Measurements from ENCODE around the gene CNPY3. TPM values are rescaled to one million over a fixed set of nuclear protein-coding genes. Genes with fewer than 3 reads are reported as not detected.
"Not testable (repeated sequence)": the region's sequence is repeated elsewhere in the genome, so short reads cannot be mapped to it uniquely, and the experiment has no call there.

CNPY3 gene
- total RNA-seq, 1 donor from 2014 or later, result 14.0 TPM

- Histone ChIP-seq H3K36me3 (ENCODE audit: control insufficient read depth, insufficient read depth, low read length) (peaks cover 23% of the 10 kb centered on the region), H3K4me3 (ENCODE audit: low read depth, low read length) (no peak overlapping the region), H3K27me3 (ENCODE audit: control insufficient read depth, insufficient read depth, low read length) (no peaks in the 10 kb centered on the region)
- TF ChIP-seq CTCF (IDR thresholded peaks at IDR 0.05; ENCODE audit: insufficient read depth, low read length, severe bottlenecking), result no peak
- FAIRE-seq (no peak), DNase-seq (ENCODE audit: low read depth) (no peak)
Measured at GRCh38 chr6:42938987-42939809, 9.9 kb downstream of the CNPY3 start.

- Histone ChIP-seq H3K27me3 (ENCODE audit: control insufficient read depth, insufficient read depth, low read length) (no peaks in the 10 kb centered on the region), H3K4me3 (ENCODE audit: low read depth, low read length) (no peak overlapping the region), H3K36me3 (ENCODE audit: control insufficient read depth, insufficient read depth, low read length) (peaks cover 19% of the 10 kb centered on the region)
- DNase-seq (ENCODE audit: low read depth) (no peak), FAIRE-seq (no peak)
- no peak for TF ChIP-seq CTCF (IDR thresholded peaks at IDR 0.05; ENCODE audit: insufficient read depth, low read length, severe bottlenecking)
Measured at GRCh38 chr6:42939810-42940167, 10.5 kb downstream of the CNPY3 start.

- FAIRE-seq (no peak), DNase-seq (ENCODE audit: low read depth) (no peak)
- no peak for TF ChIP-seq CTCF (IDR thresholded peaks at IDR 0.05; ENCODE audit: insufficient read depth, low read length, severe bottlenecking)
Measured at GRCh38 chr6:42940493-42941045, 11.3 kb downstream of the CNPY3 start.

GRCh38 chr6:42941356-42941755 lies 12.1 kb downstream of the CNPY3 start:
- H3K4me3 ChIP-seq (ENCODE audit: low read depth, low read length); FAIRE-seq; H3K27me3 ChIP-seq (ENCODE audit: control insufficient read depth, insufficient read depth, low read length): not testable (repeated sequence)
- H3K36me3 ChIP-seq (ENCODE audit: control insufficient read depth, insufficient read depth, low read length), result peaks cover 14% of the 10 kb centered on the region
- peak; percentile 30 for DNase-seq (ENCODE audit: low read depth)

More at GRCh38 chr6:42940493-42941045, 11.3 kb downstream of the CNPY3 start:
- no peaks in the 10 kb centered on the region for H3K27me3 ChIP-seq (ENCODE audit: control insufficient read depth, insufficient read depth, low read length)
- H3K36me3 ChIP-seq (ENCODE audit: control insufficient read depth, insufficient read depth, low read length), result peaks cover 18% of the 10 kb centered on the region
- H3K4me3 ChIP-seq (ENCODE audit: low read depth, low read length), result no peak overlapping the region

- DNase-seq (ENCODE audit: low read depth), result no peak
- Histone ChIP-seq H3K4me3 (ENCODE audit: low read depth, low read length) (no peak overlapping the region), H3K27me3 (ENCODE audit: control insufficient read depth, insufficient read depth, low read length) (no peaks in the 10 kb centered on the region), H3K36me3 (ENCODE audit: control insufficient read depth, insufficient read depth, low read length) (peaks cover 13% of the 10 kb centered on the region)
- no peak for TF ChIP-seq CTCF (IDR thresholded peaks at IDR 0.05; ENCODE audit: insufficient read depth, low read length, severe bottlenecking)
- FAIRE-seq, result no peak
Measured at GRCh38 chr6:42942444-42942843, 13.2 kb downstream of the CNPY3 start.

GRCh38 chr6:42947950-42948349 lies 18.7 kb downstream of the CNPY3 start:
- H3K27me3 ChIP-seq (ENCODE audit: control insufficient read depth, insufficient read depth, low read length), result no peaks in the 10 kb centered on the region
- FAIRE-seq (no peak), DNase-seq (ENCODE audit: low read depth) (no peak)
- H3K4me3 ChIP-seq (ENCODE audit: low read depth, low read length), result no peak overlapping the region
- TF ChIP-seq CTCF (IDR thresholded peaks at IDR 0.05; ENCODE audit: insufficient read depth, low read length, severe bottlenecking), result no peak
- H3K36me3 ChIP-seq (ENCODE audit: control insufficient read depth, insufficient read depth, low read length), result no peaks in the 10 kb centered on the region

All from bronchial epithelial cell (primary cell).